A549 (cell line): ENCODE results near the gene FGF1. TPM values are rescaled to one million over a fixed set of nuclear protein-coding genes. Genes with fewer than 3 reads are reported as not detected.

Source experiments
- ATAC-seq, 2 experiments: fragments of 200-7000 bp in 1 of 2; fragments of >200 bp in 1 of 2; cut with Nextera tagmentation in 1 of 2; cut with Tn5 transposase in 1 of 2; 3 replicates each; pipeline versions ENCODE4 v1.8.0 to v1.9.1; 2018 to 2020; ENCODE audit warnings: mild to moderate bottlenecking in 1 of 2, moderate library complexity in 1 of 2
- CTCF ChIA-PET: fragments of 300-600 bp; sonication (Branson Sonifier 250); formaldehyde crosslinking; extraction: SDS; loops from one replicate; lab custom pipeline; 2021; ENCODE audit warnings: antibody characterized with exemption, inconsistent platforms; lab: Yijun Ruan, JAX
- POLR2A ChIA-PET: fragments of 350-600 bp; formaldehyde crosslinking; extraction: SDS; loops from one replicate; lab custom pipeline; 2021; ENCODE audit warnings: antibody characterized with exemption, inconsistent platforms; lab: Yijun Ruan, JAX
- DNase-seq, 2 experiments: peaks; one replicate each; pipeline versions ENCODE4 v3.0.0 to v3.0.0-alpha.2; 2011 to 2016; ENCODE audit warnings: low read depth in 1 of 2, low spot score in 1 of 2
- FAIRE-seq: peaks from 2 replicates; lab custom pipeline; 2011; peaks lifted over from hg19 to GRCh38; lab: Jason Lieb, UNC
- H3K27ac ChIP-seq, 2 experiments: fragments of >200 bp; sonication (Bioruptor Twin); formaldehyde crosslinking; 3 replicates each; pipeline ENCODE4 v1.5.1; 2016 to 2017
- H3K4me1 ChIP-seq: fragments of >200 bp; sonication (Bioruptor Twin); formaldehyde crosslinking; 3 replicates; pipeline ENCODE4 v1.6.1; 2016
- H3K4me2 ChIP-seq: fragments of >200 bp; sonication (Bioruptor Twin); formaldehyde crosslinking; 3 replicates; pipeline ENCODE4 v1.6.1; 2016
- H3K4me3 ChIP-seq: fragments of >200 bp; sonication (Bioruptor Twin); formaldehyde crosslinking; 3 replicates; pipeline ENCODE4 v1.5.1; 2016
- H3K9me3 ChIP-seq: fragments of >200 bp; sonication (Bioruptor Twin); formaldehyde crosslinking; 3 replicates; pipeline ENCODE4 v1.6.1; 2016
- ATOH8 ChIP-seq: fragments of 250-450 bp; sonication (Bioruptor Pico); IDR thresholded peaks from 2 replicates; pipeline ENCODE4 v1.5.0; 2020; ENCODE audit warnings: low read depth, mild to moderate bottlenecking, moderate library complexity
- BCL3 ChIP-seq: fragments of >200 bp; sonication (Bioruptor Twin); formaldehyde crosslinking; IDR thresholded peaks from 3 replicates; pipeline ENCODE4 v1.6.1; 2016
- CBX2 ChIP-seq: fragments of 200-600 bp; sonication (generic); IDR thresholded peaks from 2 replicates; pipeline ENCODE4 v1.6.1; 2016; ENCODE audit warnings: low read depth, mild to moderate bottlenecking, borderline replicate concordance
- CEBPB ChIP-seq, 2 experiments: fragments of >200 bp in 1 of 2; sonication (Bioruptor Twin) in 1 of 2; formaldehyde crosslinking in 1 of 2; IDR thresholded peaks; 2 replicates each; pipeline ENCODE4 v1.6.1; 2012 to 2016
- CHD4 ChIP-seq: fragments of 200-600 bp; sonication (generic); IDR thresholded peaks from 2 replicates; pipeline ENCODE4 v1.6.1; 2016; ENCODE audit warnings: antibody characterized with exemption, mild to moderate bottlenecking, borderline replicate concordance
- ESRRA ChIP-seq: fragments of 150-350 bp; IDR thresholded peaks from 2 replicates; pipeline ENCODE4 v1.6.1; 2014; ENCODE audit warnings: mild to moderate bottlenecking, low read length, borderline replicate concordance
- HES2 ChIP-seq: fragments of >200 bp; sonication (Bioruptor Twin); formaldehyde crosslinking; IDR thresholded peaks from 2 replicates; pipeline ENCODE4 v1.6.1; 2016
- HOXB13 ChIP-seq: fragments of 250-450 bp; sonication (Bioruptor Pico); IDR thresholded peaks from 2 replicates; pipeline ENCODE4 v1.5.0; 2020; ENCODE audit warnings: low read depth, mild to moderate bottlenecking, moderate library complexity
- MAFK ChIP-seq: fragments of 450-650 bp; IDR thresholded peaks from 2 replicates; pipeline ENCODE4 v1.6.1; 2014; ENCODE audit not compliant: partially characterized antibody
- PHF8 ChIP-seq: fragments of 200-600 bp; sonication (generic); IDR thresholded peaks from 2 replicates; pipeline ENCODE4 v1.6.1; 2016; ENCODE audit warnings: low read depth, mild to moderate bottlenecking, antibody characterized with exemption, moderate library complexity, borderline replicate concordance
- RAD21 ChIP-seq, 2 experiments: fragments of >200 bp in 1 of 2; sonication (Bioruptor Twin) in 1 of 2; formaldehyde crosslinking in 1 of 2; IDR thresholded peaks in 1 of 2; conservative IDR thresholded peaks in 1 of 2; 2 replicates in 1 of 2; 3 replicates in 1 of 2; pipeline ENCODE4 v1.6.1; 2012 to 2018; ENCODE audit warnings: inconsistent platforms in 1 of 2
- RARB ChIP-seq: fragments of 250-450 bp; sonication (Bioruptor Pico); IDR thresholded peaks from 2 replicates; pipeline ENCODE4 v1.8.0; 2021; ENCODE audit warnings: mild to moderate bottlenecking, moderate library complexity
- RCOR1 ChIP-seq: fragments of 150-350 bp; IDR thresholded peaks from 2 replicates; pipeline ENCODE4 v1.6.1; 2014; ENCODE audit warnings: antibody characterized with exemption, low read length, low read depth
- REST ChIP-seq: fragments of 200-600 bp; sonication (generic); IDR thresholded peaks from 2 replicates; pipeline ENCODE4 v1.6.1; 2016; ENCODE audit warnings: antibody characterized with exemption, mild to moderate bottlenecking, moderate library complexity
- RFX5 ChIP-seq: fragments of 450-650 bp; IDR thresholded peaks from 2 replicates; pipeline ENCODE4 v1.7.1; 2014; ENCODE audit warnings: antibody characterized with exemption, mild to moderate bottlenecking, moderate library complexity
- RNF2 ChIP-seq: fragments of 200-600 bp; sonication (generic); IDR thresholded peaks from 2 replicates; pipeline ENCODE4 v1.6.1; 2016; ENCODE audit warnings: low read depth, mild to moderate bottlenecking, antibody characterized with exemption, moderate library complexity, borderline replicate concordance
- ZFP36 ChIP-seq: fragments of 450-650 bp; IDR thresholded peaks from 2 replicates; pipeline ENCODE4 v1.6.1; 2014; ENCODE audit warnings: borderline replicate concordance; ENCODE audit not compliant: partially characterized antibody
- WGBS: methylation state at CpG from one replicate; pipeline ENCODE4 v1.1.6; 2017; ENCODE audit errors: missing lambda C conversion rate; 5-methylcytosine and 5-hydroxymethylcytosine counted together
- polyA plus RNA-seq, 4 experiments: library from polyadenylated mRNA; depleted of rRNA in 3 of 4; stranded (reverse); fragments of >200 nt; fragmentation: RNase III in 1 of 4; extraction: RNeasy Plus Mini Kit Qiagen cat#74134 plus additional on column Dnase treatment in 1 of 4; gene quantifications; 2 replicates in 3 of 4; 3 replicates in 1 of 4; pipeline ENCODE4 v1.2.3, GENCODE V29; 2011 to 2017

Gene FGF1
- polyA plus RNA-seq, 2 of the 4 experiments (the other 2 are of a cell fraction): 0.05 to 0.40 TPM

GRCh38 chr5:142689081-142689480 is 3.2 kb upstream of the FGF1 start:
- no peak overlapping the region for H3K4me2 ChIP-seq
- CTCF ChIA-PET: interaction anchor here (0.7 to 19.8 kb wide), 7 partner anchors 10 to 538 kb away, joined by 3 to 583 read pairs (median 5); no protein-coding TSS in a partner anchor
- no peak overlapping the region for H3K4me3 ChIP-seq
- DNase-seq: no peak
- H3K9me3 ChIP-seq: no peaks in the 10 kb centered on the region
- no peak for FAIRE-seq
- TF ChIP-seq RNF2 (no peak), ESRRA (no peak), REST (no peak), RFX5 (no peak), RCOR1 (no peak), HOXB13 (CRISPR knock-in tag) (no peak), PHF8 (no peak), CHD4 (no peak), ZFP36 (no peak)
- ATAC-seq: no peak
- H3K4me1 ChIP-seq: no peaks in the 10 kb centered on the region
- WGBS: 65% methylated on average over 5 of the region's 5 CpGs
- POLR2A ChIA-PET: no interaction called here
- no peak overlapping the region for H3K27ac ChIP-seq

GRCh38 chr5:142688281-142688989 is 2.5 kb upstream of the FGF1 start:
- DNase-seq (no peak), ATAC-seq (no peak), FAIRE-seq (no peak)
- Histone ChIP-seq H3K4me2 (no peak overlapping the region), H3K4me1 (no peaks in the 10 kb centered on the region), H3K9me3 (no peaks in the 10 kb centered on the region), H3K4me3 (no peak overlapping the region), H3K27ac (no peak overlapping the region)
- TF ChIP-seq RARB (CRISPR knock-in tag): no peak
- TF ChIP-seq RAD21 (conservative IDR thresholded peaks at IDR 0.05 in 1 of 2, IDR thresholded peaks at IDR 0.05 in 1 of 2): no peak
- no peak for TF ChIP-seq MAFK
- TF ChIP-seq HES2: no peak
- TF ChIP-seq CHD4: no peak
- no peak for TF ChIP-seq BCL3
- TF ChIP-seq CEBPB (IDR thresholded peaks at IDR 0.05): no peak
- no peak for TF ChIP-seq CBX2
- TF ChIP-seq ATOH8: no peak
- no peak for TF ChIP-seq RCOR1
- TF ChIP-seq ZFP36: no peak
- CTCF ChIA-PET: interaction anchor here (0.9 to 19.8 kb wide), 5 partner anchors 10 to 537 kb away, joined by 3 to 583 read pairs (median 13); no protein-coding TSS in a partner anchor
- 78% methylated on average over 7 of the region's 7 CpGs for WGBS
- POLR2A ChIA-PET: no interaction called here
